HEK293 (cell line): ENCODE data around the gene GLCE.
A peak's percentile ranks its signal among the peaks of the same experiment; 100 is the strongest.

ENCODE experiments used
- CTCF ChIA-PET: fragments of 350-600 bp; formaldehyde crosslinking; extraction: SDS; loops from one replicate; lab custom pipeline; 2021; ENCODE audit warnings: antibody characterized with exemption; lab: Yijun Ruan, JAX
- POLR2A ChIA-PET: fragments of 300-600 bp; formaldehyde crosslinking; extraction: SDS; loops from one replicate; lab custom pipeline; 2020; ENCODE audit warnings: antibody characterized with exemption, inconsistent platforms; lab: Yijun Ruan, JAX
- H3K27ac ChIP-seq: fragments of 200-500 bp; sonication (Bioruptor generic); 2 replicates; pipeline ENCODE4 v1.5.1; 2014; ENCODE audit warnings: low read depth, low read length, control low read depth, inconsistent platforms; ENCODE audit errors: extremely low read depth
- H3K36me3 ChIP-seq, 2 experiments: fragments of 200-500 bp in 1 of 2; sonication (Bioruptor generic) in 1 of 2; 1 replicate in 1 of 2; 2 replicates in 1 of 2; pipeline ENCODE4 v1.5.1; 2014 to 2017; ENCODE audit warnings: inconsistent platforms in 2 of 2, low read length in 2 of 2; ENCODE audit not compliant: control insufficient read depth in 2 of 2, insufficient read depth in 1 of 2
- H3K4me1 ChIP-seq: fragments of 200-500 bp; sonication (Bioruptor generic); 2 replicates; pipeline ENCODE4 v1.5.1; 2014; ENCODE audit warnings: mild to moderate bottlenecking, low read length, inconsistent platforms; ENCODE audit not compliant: control insufficient read depth, insufficient read depth
- H3K4me3 ChIP-seq: 2 replicates; pipeline ENCODE4 v1.5.1; 2011; ENCODE audit warnings: low read depth, mild to moderate bottlenecking, control low read depth, low read length, moderate library complexity
- H3K9me3 ChIP-seq: fragments of 200-500 bp; sonication (Bioruptor generic); 2 replicates; pipeline ENCODE4 v1.5.1; 2014; ENCODE audit warnings: low read depth, low read length, inconsistent platforms; ENCODE audit not compliant: control insufficient read depth, insufficient read depth
- HOXD13 ChIP-seq: sonication (generic); formaldehyde crosslinking; IDR thresholded peaks from 2 replicates; pipeline ENCODE4 v1.8.0; 2022; ENCODE audit warnings: missing genetic modification reagents, borderline replicate concordance
- IKZF3 ChIP-seq: fragments of 450-650 bp; IDR thresholded peaks from 2 replicates; pipeline ENCODE4 v1.5.0; 2018; ENCODE audit warnings: missing biosample characterization, mild to moderate bottlenecking, missing genetic modification characterization, moderate library complexity
- MYNN ChIP-seq: fragments of 450-650 bp; formaldehyde crosslinking; IDR thresholded peaks from 2 replicates; pipeline ENCODE4 v1.5.1; 2016; ENCODE audit warnings: missing biosample characterization, missing genetic modification characterization, borderline replicate concordance
- TCF7L2 ChIP-seq: IDR thresholded peaks from 2 replicates; pipeline ENCODE4 v1.6.1; 2011; ENCODE audit warnings: low read depth, mild to moderate bottlenecking, inconsistent platforms, low read length, moderate library complexity, borderline replicate concordance
- WT1 ChIP-seq: fragments of 450-650 bp; formaldehyde crosslinking; IDR thresholded peaks from 2 replicates; pipeline ENCODE4 v1.5.1; 2016; ENCODE audit warnings: missing biosample characterization, missing genetic modification characterization
- ZNF132 ChIP-seq: fragments of 450-650 bp; formaldehyde crosslinking; IDR thresholded peaks from 2 replicates; pipeline ENCODE4 v1.5.1; 2017; ENCODE audit warnings: missing biosample characterization, missing genetic modification characterization, borderline replicate concordance
- ZNF138 ChIP-seq: fragments of 450-650 bp; formaldehyde crosslinking; IDR thresholded peaks from 2 replicates; pipeline ENCODE4 v1.5.1; 2016; ENCODE audit warnings: missing biosample characterization, missing genetic modification characterization, borderline replicate concordance
- ZNF146 ChIP-seq: fragments of 450-650 bp; formaldehyde crosslinking; IDR thresholded peaks from 2 replicates; pipeline ENCODE4 v1.5.1; 2016; ENCODE audit warnings: missing biosample characterization, missing genetic modification characterization
- ZNF19 ChIP-seq: fragments of 450-650 bp; formaldehyde crosslinking; IDR thresholded peaks from 2 replicates; pipeline ENCODE4; 2016; ENCODE audit warnings: missing biosample characterization, missing genetic modification characterization, low read depth
- ZNF37A ChIP-seq: fragments of 450-650 bp; IDR thresholded peaks from 2 replicates; pipeline ENCODE4 v1.5.1; 2018; ENCODE audit warnings: missing biosample characterization, missing genetic modification characterization
- ZNF501 ChIP-seq: fragments of 450-650 bp; formaldehyde crosslinking; IDR thresholded peaks from 2 replicates; pipeline ENCODE4 v1.5.1; 2016; ENCODE audit warnings: missing biosample characterization, missing genetic modification characterization
- ZNF514 ChIP-seq: fragments of 450-650 bp; formaldehyde crosslinking; IDR thresholded peaks from 2 replicates; pipeline ENCODE4 v1.5.1; 2016; ENCODE audit warnings: missing biosample characterization, missing genetic modification characterization
- ZNF521 ChIP-seq: fragments of 450-650 bp; formaldehyde crosslinking; IDR thresholded peaks from 2 replicates; pipeline ENCODE4 v1.5.1; 2017; ENCODE audit warnings: missing biosample characterization, mild to moderate bottlenecking, missing genetic modification characterization
- ZNF664 ChIP-seq: fragments of 450-650 bp; formaldehyde crosslinking; IDR thresholded peaks from 2 replicates; pipeline ENCODE4 v1.5.1; 2016; ENCODE audit warnings: missing biosample characterization, missing genetic modification characterization
- ZNF776 ChIP-seq: fragments of 450-650 bp; formaldehyde crosslinking; IDR thresholded peaks from 2 replicates; pipeline ENCODE4 v1.5.0; 2017; ENCODE audit warnings: missing biosample characterization, missing genetic modification characterization, borderline replicate concordance
- ZNF843 ChIP-seq: fragments of 450-650 bp; formaldehyde crosslinking; IDR thresholded peaks from 2 replicates; pipeline ENCODE4 v1.5.1; 2016; ENCODE audit warnings: missing biosample characterization, missing genetic modification characterization
- ZXDB ChIP-seq: fragments of 450-650 bp; formaldehyde crosslinking; IDR thresholded peaks from 2 replicates; pipeline ENCODE4 v1.5.1; 2016; ENCODE audit warnings: missing biosample characterization, missing genetic modification characterization
- TF ChIP-seq, protein P1 (sequence below): fragments of 450-650 bp; formaldehyde crosslinking; IDR thresholded peaks from 2 replicates; pipeline ENCODE4 v1.5.1; 2016; ENCODE audit warnings: missing biosample characterization, missing genetic modification characterization, borderline replicate concordance
- TF ChIP-seq, protein P2 (sequence below): fragments of 450-650 bp; formaldehyde crosslinking; IDR thresholded peaks from 2 replicates; pipeline ENCODE4 v1.5.1; 2016; ENCODE audit warnings: missing biosample characterization, missing genetic modification characterization, low read depth
- TF ChIP-seq, protein P3 (sequence below): fragments of 450-650 bp; formaldehyde crosslinking; IDR thresholded peaks from 2 replicates; pipeline ENCODE4 v1.5.1; 2016; ENCODE audit warnings: missing biosample characterization, missing genetic modification characterization
- TF ChIP-seq, protein P4 (sequence below): IDR thresholded peaks from 2 replicates; pipeline ENCODE4 v1.6.1; 2011; ENCODE audit warnings: mild to moderate bottlenecking, low read depth, low read length, borderline replicate concordance

GLCE gene

DNA sequence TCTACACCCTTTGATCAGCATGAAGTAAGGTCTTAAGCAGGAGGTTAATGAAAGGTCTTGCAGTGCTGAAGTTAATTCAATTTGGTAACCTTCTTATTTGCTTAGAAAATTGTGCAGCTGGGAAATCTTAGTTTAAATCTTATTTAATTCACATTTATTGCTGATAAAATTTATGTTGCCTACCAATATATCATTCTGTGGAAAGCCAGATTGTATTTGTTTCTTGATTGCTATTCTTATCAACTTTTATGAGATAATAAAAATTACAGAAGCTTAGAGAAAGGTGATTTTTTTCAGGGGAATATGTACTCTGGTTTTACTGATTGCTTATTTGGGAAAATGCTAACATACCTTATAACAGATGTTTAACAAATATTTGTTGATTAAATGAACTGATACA, 74.2 kb downstream of the GLCE start (continued):
- TF ChIP-seq ZNF843 (tag by site-specific recombination) (peak; percentile 78; the same call in 1 of the 2 replicates), ZNF776 (tag by site-specific recombination) (no peak), IKZF3 (tag by site-specific recombination) (0 out of 2 replicates have a peak, but pooled peaks have one; percentile 16), MYNN (tag by site-specific recombination) (no peak), ZNF132 (tag by site-specific recombination) (no peak), ZNF138 (no peak), ZNF501 (tag by site-specific recombination) (no peak), WT1 (tag by site-specific recombination) (no peak), ZNF37A (no peak), TCF7L2 (peak; percentile 14; the same call in 1 of the 2 replicates), ZXDB (tag by site-specific recombination) (peak; percentile 30; the same call in 1 of the 2 replicates), ZNF146 (no peak), ZNF514 (tag by site-specific recombination) (no peak)
- TF ChIP-seq, protein P1, sequence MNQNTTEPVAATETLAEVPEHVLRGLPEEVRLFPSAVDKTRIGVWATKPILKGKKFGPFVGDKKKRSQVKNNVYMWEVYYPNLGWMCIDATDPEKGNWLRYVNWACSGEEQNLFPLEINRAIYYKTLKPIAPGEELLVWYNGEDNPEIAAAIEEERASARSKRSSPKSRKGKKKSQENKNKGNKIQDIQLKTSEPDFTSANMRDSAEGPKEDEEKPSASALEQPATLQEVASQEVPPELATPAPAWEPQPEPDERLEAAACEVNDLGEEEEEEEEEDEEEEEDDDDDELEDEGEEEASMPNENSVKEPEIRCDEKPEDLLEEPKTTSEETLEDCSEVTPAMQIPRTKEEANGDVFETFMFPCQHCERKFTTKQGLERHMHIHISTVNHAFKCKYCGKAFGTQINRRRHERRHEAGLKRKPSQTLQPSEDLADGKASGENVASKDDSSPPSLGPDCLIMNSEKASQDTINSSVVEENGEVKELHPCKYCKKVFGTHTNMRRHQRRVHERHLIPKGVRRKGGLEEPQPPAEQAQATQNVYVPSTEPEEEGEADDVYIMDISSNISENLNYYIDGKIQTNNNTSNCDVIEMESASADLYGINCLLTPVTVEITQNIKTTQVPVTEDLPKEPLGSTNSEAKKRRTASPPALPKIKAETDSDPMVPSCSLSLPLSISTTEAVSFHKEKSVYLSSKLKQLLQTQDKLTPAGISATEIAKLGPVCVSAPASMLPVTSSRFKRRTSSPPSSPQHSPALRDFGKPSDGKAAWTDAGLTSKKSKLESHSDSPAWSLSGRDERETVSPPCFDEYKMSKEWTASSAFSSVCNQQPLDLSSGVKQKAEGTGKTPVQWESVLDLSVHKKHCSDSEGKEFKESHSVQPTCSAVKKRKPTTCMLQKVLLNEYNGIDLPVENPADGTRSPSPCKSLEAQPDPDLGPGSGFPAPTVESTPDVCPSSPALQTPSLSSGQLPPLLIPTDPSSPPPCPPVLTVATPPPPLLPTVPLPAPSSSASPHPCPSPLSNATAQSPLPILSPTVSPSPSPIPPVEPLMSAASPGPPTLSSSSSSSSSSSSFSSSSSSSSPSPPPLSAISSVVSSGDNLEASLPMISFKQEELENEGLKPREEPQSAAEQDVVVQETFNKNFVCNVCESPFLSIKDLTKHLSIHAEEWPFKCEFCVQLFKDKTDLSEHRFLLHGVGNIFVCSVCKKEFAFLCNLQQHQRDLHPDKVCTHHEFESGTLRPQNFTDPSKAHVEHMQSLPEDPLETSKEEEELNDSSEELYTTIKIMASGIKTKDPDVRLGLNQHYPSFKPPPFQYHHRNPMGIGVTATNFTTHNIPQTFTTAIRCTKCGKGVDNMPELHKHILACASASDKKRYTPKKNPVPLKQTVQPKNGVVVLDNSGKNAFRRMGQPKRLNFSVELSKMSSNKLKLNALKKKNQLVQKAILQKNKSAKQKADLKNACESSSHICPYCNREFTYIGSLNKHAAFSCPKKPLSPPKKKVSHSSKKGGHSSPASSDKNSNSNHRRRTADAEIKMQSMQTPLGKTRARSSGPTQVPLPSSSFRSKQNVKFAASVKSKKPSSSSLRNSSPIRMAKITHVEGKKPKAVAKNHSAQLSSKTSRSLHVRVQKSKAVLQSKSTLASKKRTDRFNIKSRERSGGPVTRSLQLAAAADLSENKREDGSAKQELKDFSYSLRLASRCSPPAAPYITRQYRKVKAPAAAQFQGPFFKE (tag by site-specific recombination) = no peak
- TF ChIP-seq, protein P2, sequence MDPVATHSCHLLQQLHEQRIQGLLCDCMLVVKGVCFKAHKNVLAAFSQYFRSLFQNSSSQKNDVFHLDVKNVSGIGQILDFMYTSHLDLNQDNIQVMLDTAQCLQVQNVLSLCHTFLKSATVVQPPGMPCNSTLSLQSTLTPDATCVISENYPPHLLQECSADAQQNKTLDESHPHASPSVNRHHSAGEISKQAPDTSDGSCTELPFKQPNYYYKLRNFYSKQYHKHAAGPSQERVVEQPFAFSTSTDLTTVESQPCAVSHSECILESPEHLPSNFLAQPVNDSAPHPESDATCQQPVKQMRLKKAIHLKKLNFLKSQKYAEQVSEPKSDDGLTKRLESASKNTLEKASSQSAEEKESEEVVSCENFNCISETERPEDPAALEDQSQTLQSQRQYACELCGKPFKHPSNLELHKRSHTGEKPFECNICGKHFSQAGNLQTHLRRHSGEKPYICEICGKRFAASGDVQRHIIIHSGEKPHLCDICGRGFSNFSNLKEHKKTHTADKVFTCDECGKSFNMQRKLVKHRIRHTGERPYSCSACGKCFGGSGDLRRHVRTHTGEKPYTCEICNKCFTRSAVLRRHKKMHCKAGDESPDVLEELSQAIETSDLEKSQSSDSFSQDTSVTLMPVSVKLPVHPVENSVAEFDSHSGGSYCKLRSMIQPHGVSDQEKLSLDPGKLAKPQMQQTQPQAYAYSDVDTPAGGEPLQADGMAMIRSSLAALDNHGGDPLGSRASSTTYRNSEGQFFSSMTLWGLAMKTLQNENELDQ = no peak
- TF ChIP-seq, protein P3, sequence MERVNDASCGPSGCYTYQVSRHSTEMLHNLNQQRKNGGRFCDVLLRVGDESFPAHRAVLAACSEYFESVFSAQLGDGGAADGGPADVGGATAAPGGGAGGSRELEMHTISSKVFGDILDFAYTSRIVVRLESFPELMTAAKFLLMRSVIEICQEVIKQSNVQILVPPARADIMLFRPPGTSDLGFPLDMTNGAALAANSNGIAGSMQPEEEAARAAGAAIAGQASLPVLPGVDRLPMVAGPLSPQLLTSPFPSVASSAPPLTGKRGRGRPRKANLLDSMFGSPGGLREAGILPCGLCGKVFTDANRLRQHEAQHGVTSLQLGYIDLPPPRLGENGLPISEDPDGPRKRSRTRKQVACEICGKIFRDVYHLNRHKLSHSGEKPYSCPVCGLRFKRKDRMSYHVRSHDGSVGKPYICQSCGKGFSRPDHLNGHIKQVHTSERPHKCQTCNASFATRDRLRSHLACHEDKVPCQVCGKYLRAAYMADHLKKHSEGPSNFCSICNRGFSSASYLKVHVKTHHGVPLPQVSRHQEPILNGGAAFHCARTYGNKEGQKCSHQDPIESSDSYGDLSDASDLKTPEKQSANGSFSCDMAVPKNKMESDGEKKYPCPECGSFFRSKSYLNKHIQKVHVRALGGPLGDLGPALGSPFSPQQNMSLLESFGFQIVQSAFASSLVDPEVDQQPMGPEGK (tag by site-specific recombination) = no peak
- TF ChIP-seq, all 188 proteins: peak for 10

DNA sequence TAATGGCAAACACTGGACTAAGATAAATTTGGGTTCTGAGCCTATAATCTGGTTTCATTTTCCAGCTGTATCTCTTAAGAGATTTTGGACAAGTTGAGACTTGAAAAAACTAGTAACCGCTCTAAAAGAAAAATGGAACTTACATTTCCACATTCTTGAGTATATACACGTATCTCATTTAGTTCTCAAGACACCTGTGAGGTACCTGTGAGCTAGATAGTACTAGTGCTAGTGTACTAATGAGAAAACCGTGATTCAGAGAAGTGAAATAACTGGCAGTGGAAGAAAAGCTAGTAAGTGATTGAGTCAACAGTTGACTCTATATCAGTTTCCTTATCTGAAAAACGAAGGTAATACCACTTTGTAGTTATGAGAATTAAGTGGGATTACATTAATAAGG, 76.1 kb downstream of the GLCE start:
- POLR2A ChIA-PET = no interaction called here
- TF ChIP-seq HOXD13 (CRISPR knock-in tag) (no peak), ZNF19 (tag by site-specific recombination) (no peak), ZNF521 (no peak), ZNF664 (tag by site-specific recombination) (peak; percentile 84)
- TF ChIP-seq, protein P4, sequence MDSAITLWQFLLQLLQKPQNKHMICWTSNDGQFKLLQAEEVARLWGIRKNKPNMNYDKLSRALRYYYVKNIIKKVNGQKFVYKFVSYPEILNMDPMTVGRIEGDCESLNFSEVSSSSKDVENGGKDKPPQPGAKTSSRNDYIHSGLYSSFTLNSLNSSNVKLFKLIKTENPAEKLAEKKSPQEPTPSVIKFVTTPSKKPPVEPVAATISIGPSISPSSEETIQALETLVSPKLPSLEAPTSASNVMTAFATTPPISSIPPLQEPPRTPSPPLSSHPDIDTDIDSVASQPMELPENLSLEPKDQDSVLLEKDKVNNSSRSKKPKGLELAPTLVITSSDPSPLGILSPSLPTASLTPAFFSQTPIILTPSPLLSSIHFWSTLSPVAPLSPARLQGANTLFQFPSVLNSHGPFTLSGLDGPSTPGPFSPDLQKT = no peak
- no peak overlapping the region for H3K27ac ChIP-seq

More for the DNA sequence above, 76.1 kb downstream of the GLCE start:
- Histone ChIP-seq H3K36me3 (no peaks in the 10 kb centered on the region), H3K9me3 (no peaks in the 10 kb centered on the region), H3K4me1 (peaks cover 3% of the 10 kb centered on the region), H3K4me3 (no peak overlapping the region)
- CTCF ChIA-PET = interaction anchor here (0.6 kb wide), 1 partner anchor 133 kb away, joined by 3 read pairs; no protein-coding TSS in a partner anchor
